SK-N-SH treated with all-trans-retinoic acid at 6 μM for 48 hours (cell line): ENCODE data around the gene CFAP210.

Experiments
- ATAC-seq: fragments of 200-7000 bp; cut with Tn5 transposase; 3 replicates; pipeline ENCODE4 v1.9.1; 2020; ENCODE audit warnings: mild to moderate bottlenecking, moderate library complexity
- ARNTL ChIP-seq: fragments of 450-650 bp; formaldehyde crosslinking; IDR thresholded peaks from 2 replicates; pipeline ENCODE4 v1.5.0; 2020; ENCODE audit warnings: low read depth, mild to moderate bottlenecking, moderate library complexity, borderline replicate concordance
- BACH2 ChIP-seq: fragments of 250-450 bp; sonication (Bioruptor Pico); IDR thresholded peaks from 2 replicates; pipeline ENCODE4 v1.9.0; 2021; ENCODE audit warnings: mild to moderate bottlenecking, borderline replicate concordance
- CREB5 ChIP-seq: fragments of 250-450 bp; sonication (Bioruptor Pico); IDR thresholded peaks from 2 replicates; pipeline ENCODE4 v1.5.1; 2020; ENCODE audit warnings: low read depth, mild to moderate bottlenecking, moderate library complexity
- CSDC2 ChIP-seq: fragments of 250-450 bp; sonication (Bioruptor Pico); IDR thresholded peaks from 2 replicates; pipeline ENCODE4 v1.5.0; 2020; ENCODE audit warnings: mild to moderate bottlenecking, moderate library complexity
- CSRNP3 ChIP-seq: fragments of 250-450 bp; sonication (Bioruptor Pico); IDR thresholded peaks from 2 replicates; pipeline ENCODE4 v1.5.1; 2021; ENCODE audit warnings: mild to moderate bottlenecking, moderate library complexity
- ESRRG ChIP-seq: fragments of 250-450 bp; sonication (Bioruptor Pico); IDR thresholded peaks from 2 replicates; pipeline ENCODE4 v1.6.1; 2021; ENCODE audit warnings: mild to moderate bottlenecking
- GLIS3 ChIP-seq: fragments of 250-450 bp; sonication (Bioruptor Pico); IDR thresholded peaks from 2 replicates; pipeline ENCODE4 v1.5.0; 2020; ENCODE audit warnings: mild to moderate bottlenecking, moderate library complexity
- ISL1 ChIP-seq: fragments of 250-450 bp; sonication (Bioruptor Pico); IDR thresholded peaks from 2 replicates; pipeline ENCODE4 v2.1.2; 2022; ENCODE audit warnings: mild to moderate bottlenecking, moderate library complexity
- OSR1 ChIP-seq: fragments of 250-450 bp; sonication (Bioruptor Pico); IDR thresholded peaks from 2 replicates; pipeline ENCODE4 v1.8.0; 2022; ENCODE audit warnings: moderate library complexity, mild to moderate bottlenecking, inconsistent platforms
- PATZ1 ChIP-seq: fragments of 250-450 bp; sonication (Bioruptor Pico); IDR thresholded peaks from 2 replicates; pipeline ENCODE4 v1.8.0; 2020; ENCODE audit warnings: mild to moderate bottlenecking, moderate library complexity, borderline replicate concordance
- PPARA ChIP-seq: fragments of 250-450 bp; sonication (Bioruptor Pico); IDR thresholded peaks from 2 replicates; pipeline ENCODE4 v1.5.0; 2020; ENCODE audit warnings: mild to moderate bottlenecking, borderline replicate concordance
- RARB ChIP-seq: fragments of 250-450 bp; sonication (Bioruptor Pico); IDR thresholded peaks from 2 replicates; pipeline ENCODE4 v1.8.0; 2021; ENCODE audit warnings: mild to moderate bottlenecking, moderate library complexity
- SNAI2 ChIP-seq: fragments of 250-450 bp; sonication (Bioruptor Pico); IDR thresholded peaks from 2 replicates; pipeline ENCODE4 v1.5.0; 2020; ENCODE audit warnings: mild to moderate bottlenecking, moderate library complexity
- TCF4 ChIP-seq: fragments of 250-450 bp; sonication (Bioruptor Pico); IDR thresholded peaks from 2 replicates; pipeline ENCODE4 v1.8.0; 2021; ENCODE audit warnings: mild to moderate bottlenecking, moderate library complexity, borderline replicate concordance
- TOX ChIP-seq: fragments of 250-450 bp; sonication (Bioruptor Pico); IDR thresholded peaks from 2 replicates; pipeline ENCODE4 v1.8.0; 2021; ENCODE audit warnings: mild to moderate bottlenecking, moderate library complexity, borderline replicate concordance
- ZC3H10 ChIP-seq: fragments of 250-450 bp; sonication (Bioruptor Pico); IDR thresholded peaks from 2 replicates; pipeline ENCODE4 v1.5.1; 2021; ENCODE audit warnings: mild to moderate bottlenecking, moderate library complexity
- ZFP3 ChIP-seq: fragments of 250-450 bp; sonication (Bioruptor Pico); IDR thresholded peaks from 2 replicates; pipeline ENCODE4 v1.5.0; 2020; ENCODE audit warnings: mild to moderate bottlenecking, moderate library complexity
- ZFP30 ChIP-seq: fragments of 450-650 bp; formaldehyde crosslinking; IDR thresholded peaks from 2 replicates; pipeline ENCODE4 v1.5.0; 2022; ENCODE audit warnings: mild to moderate bottlenecking, moderate library complexity
- ZNF565 ChIP-seq: fragments of 450-650 bp; formaldehyde crosslinking; conservative IDR thresholded peaks from 2 replicates; pipeline ENCODE4 v1.5.0; 2020; ENCODE audit warnings: low read depth, mild to moderate bottlenecking, moderate library complexity
- ZNF70 ChIP-seq: fragments of 450-650 bp; formaldehyde crosslinking; IDR thresholded peaks from 2 replicates; pipeline ENCODE4 v1.5.0; 2020; ENCODE audit warnings: mild to moderate bottlenecking, moderate library complexity
- ZNF8 ChIP-seq: fragments of 450-650 bp; formaldehyde crosslinking; IDR thresholded peaks from 2 replicates; pipeline ENCODE4 v1.5.0; 2020; ENCODE audit warnings: mild to moderate bottlenecking, moderate library complexity
- TF ChIP-seq, protein P1 (sequence below): fragments of 250-450 bp; sonication (Bioruptor Pico); IDR thresholded peaks from 2 replicates; pipeline ENCODE4 v1.8.0; 2021; ENCODE audit warnings: low read depth, mild to moderate bottlenecking, moderate library complexity, borderline replicate concordance
- TF ChIP-seq, protein P2 (sequence below): fragments of 250-450 bp; sonication (Bioruptor Pico); IDR thresholded peaks from 2 replicates; pipeline ENCODE4 v1.5.0; 2020; ENCODE audit warnings: mild to moderate bottlenecking, moderate library complexity

CFAP210 gene

GRCh38 chr2:169623235-169623634 is 71.0 kb downstream of the CFAP210 start:
- ATAC-seq, result no peak
- no peak for TF ChIP-seq ESRRG (CRISPR knock-in tag)
- no peak for TF ChIP-seq TOX
- TF ChIP-seq, protein P1, sequence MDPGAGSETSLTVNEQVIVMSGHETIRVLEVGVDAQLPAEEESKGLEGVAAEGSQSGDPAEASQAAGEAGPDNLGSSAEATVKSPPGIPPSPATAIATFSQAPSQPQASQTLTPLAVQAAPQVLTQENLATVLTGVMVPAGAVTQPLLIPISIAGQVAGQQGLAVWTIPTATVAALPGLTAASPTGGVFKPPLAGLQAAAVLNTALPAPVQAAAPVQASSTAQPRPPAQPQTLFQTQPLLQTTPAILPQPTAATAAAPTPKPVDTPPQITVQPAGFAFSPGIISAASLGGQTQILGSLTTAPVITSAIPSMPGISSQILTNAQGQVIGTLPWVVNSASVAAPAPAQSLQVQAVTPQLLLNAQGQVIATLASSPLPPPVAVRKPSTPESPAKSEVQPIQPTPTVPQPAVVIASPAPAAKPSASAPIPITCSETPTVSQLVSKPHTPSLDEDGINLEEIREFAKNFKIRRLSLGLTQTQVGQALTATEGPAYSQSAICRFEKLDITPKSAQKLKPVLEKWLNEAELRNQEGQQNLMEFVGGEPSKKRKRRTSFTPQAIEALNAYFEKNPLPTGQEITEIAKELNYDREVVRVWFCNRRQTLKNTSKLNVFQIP (CRISPR knock-in tag), result no peak
- TF ChIP-seq ZFP30, result no peak
- no peak for TF ChIP-seq PPARA
- no peak for TF ChIP-seq ZC3H10 (CRISPR knock-in tag)
- no peak for TF ChIP-seq ZFP3
- no peak for TF ChIP-seq OSR1 (CRISPR knock-in tag)
- TF ChIP-seq CSDC2 (CRISPR knock-in tag), result no peak
- TF ChIP-seq ZNF70 (CRISPR knock-in tag), result no peak
- TF ChIP-seq RARB (CRISPR knock-in tag), result no peak
- TF ChIP-seq GLIS3 (CRISPR knock-in tag), result no peak

DNA sequence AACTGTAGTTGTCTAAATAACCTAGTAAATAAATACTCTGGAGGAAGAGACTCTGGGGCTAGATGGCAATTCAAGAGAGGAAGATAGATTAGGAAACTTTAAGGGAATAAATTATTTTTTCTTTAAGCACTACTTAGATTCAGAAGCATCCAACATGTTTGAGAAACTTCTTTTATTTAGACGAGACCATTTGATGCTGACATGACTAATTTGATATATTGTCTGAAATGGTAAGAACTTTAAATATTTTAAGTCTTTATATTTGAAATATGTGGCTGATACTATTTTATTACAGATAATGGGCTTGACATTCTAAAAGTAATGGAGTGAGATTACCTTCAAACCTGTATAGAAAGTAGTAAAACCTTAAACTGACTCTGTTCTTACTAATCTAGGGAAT is 73.7 kb downstream of the CFAP210 start:
- TF ChIP-seq ZFP30 (no peak), GLIS3 (CRISPR knock-in tag) (no peak), CREB5 (CRISPR knock-in tag) (no peak), ZNF565 (CRISPR knock-in tag) (no peak), SNAI2 (CRISPR knock-in tag) (no peak), CSDC2 (CRISPR knock-in tag) (no peak), ZFP3 (no peak), TCF4 (CRISPR knock-in tag) (no peak), ARNTL (CRISPR knock-in tag) (no peak), ESRRG (CRISPR knock-in tag) (no peak), RARB (CRISPR knock-in tag) (no peak), ZC3H10 (CRISPR knock-in tag) (no peak), TOX (no peak), CSRNP3 (CRISPR knock-in tag) (no peak)
- TF ChIP-seq, protein P2, sequence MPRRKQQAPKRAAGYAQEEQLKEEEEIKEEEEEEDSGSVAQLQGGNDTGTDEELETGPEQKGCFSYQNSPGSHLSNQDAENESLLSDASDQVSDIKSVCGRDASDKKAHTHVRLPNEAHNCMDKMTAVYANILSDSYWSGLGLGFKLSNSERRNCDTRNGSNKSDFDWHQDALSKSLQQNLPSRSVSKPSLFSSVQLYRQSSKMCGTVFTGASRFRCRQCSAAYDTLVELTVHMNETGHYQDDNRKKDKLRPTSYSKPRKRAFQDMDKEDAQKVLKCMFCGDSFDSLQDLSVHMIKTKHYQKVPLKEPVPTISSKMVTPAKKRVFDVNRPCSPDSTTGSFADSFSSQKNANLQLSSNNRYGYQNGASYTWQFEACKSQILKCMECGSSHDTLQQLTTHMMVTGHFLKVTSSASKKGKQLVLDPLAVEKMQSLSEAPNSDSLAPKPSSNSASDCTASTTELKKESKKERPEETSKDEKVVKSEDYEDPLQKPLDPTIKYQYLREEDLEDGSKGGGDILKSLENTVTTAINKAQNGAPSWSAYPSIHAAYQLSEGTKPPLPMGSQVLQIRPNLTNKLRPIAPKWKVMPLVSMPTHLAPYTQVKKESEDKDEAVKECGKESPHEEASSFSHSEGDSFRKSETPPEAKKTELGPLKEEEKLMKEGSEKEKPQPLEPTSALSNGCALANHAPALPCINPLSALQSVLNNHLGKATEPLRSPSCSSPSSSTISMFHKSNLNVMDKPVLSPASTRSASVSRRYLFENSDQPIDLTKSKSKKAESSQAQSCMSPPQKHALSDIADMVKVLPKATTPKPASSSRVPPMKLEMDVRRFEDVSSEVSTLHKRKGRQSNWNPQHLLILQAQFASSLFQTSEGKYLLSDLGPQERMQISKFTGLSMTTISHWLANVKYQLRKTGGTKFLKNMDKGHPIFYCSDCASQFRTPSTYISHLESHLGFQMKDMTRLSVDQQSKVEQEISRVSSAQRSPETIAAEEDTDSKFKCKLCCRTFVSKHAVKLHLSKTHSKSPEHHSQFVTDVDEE (CRISPR knock-in tag), result no peak
- TF ChIP-seq, protein P1 (CRISPR knock-in tag), result no peak
- no peak for ATAC-seq

GRCh38 chr2:169619946-169620345 is 74.3 kb downstream of the CFAP210 start:
- no peak for ATAC-seq
- TF ChIP-seq OSR1 (CRISPR knock-in tag), result no peak
- no peak for TF ChIP-seq ZC3H10 (CRISPR knock-in tag)
- TF ChIP-seq PATZ1 (CRISPR knock-in tag), result no peak
- TF ChIP-seq CREB5 (CRISPR knock-in tag), result no peak
- TF ChIP-seq ZNF8 (CRISPR knock-in tag), result no peak
- TF ChIP-seq PPARA, result no peak
- TF ChIP-seq, protein P1 (CRISPR knock-in tag), result no peak
- TF ChIP-seq GLIS3 (CRISPR knock-in tag), result no peak
- TF ChIP-seq TOX, result no peak
- no peak for TF ChIP-seq ISL1 (CRISPR knock-in tag)
- TF ChIP-seq ZFP3, result no peak
- no peak for TF ChIP-seq CSDC2 (CRISPR knock-in tag)
- TF ChIP-seq BACH2, result no peak
- TF ChIP-seq SNAI2 (CRISPR knock-in tag), result no peak
